RCC 7860 (cell line): ENCODE data around the gene POU6F1.
"Not testable (repeated sequence)": the region's sequence is repeated elsewhere in the genome, so short reads cannot be mapped to it uniquely, and the experiment has no call there.

Experiments used
- DNase-seq: peaks from one replicate; pipeline ENCODE4 v3.0.0-alpha.2; 2015; ENCODE audit warnings: low spot score
- FAIRE-seq: peaks from 2 replicates; lab custom pipeline; 2012; peaks lifted over from hg19 to GRCh38; lab: Jason Lieb, UNC

POU6F1 gene

GRCh38 chr12:51229116-51229809, 11.4 kb upstream of the POU6F1 start:
- DNase-seq (no peak), FAIRE-seq (no peak)

GRCh38 chr12:51227962-51228361, 10.1 kb upstream of the POU6F1 start:
- FAIRE-seq = no peak
- DNase-seq = no peak

GRCh38 chr12:51227112-51227511, 9.2 kb upstream of the POU6F1 start:
- not testable (repeated sequence) for FAIRE-seq, DNase-seq

- DNase-seq = no peak
- FAIRE-seq = no peak
These were observed 7.9 kb upstream of the POU6F1 start for GRCh38 chr12:51225771-51226170.

- FAIRE-seq (no peak), DNase-seq (no peak)
These were observed 7.4 kb upstream of the POU6F1 start for GRCh38 chr12:51225234-51225633.

- DNase-seq (no peak), FAIRE-seq (no peak)
These were observed 6.8 kb upstream of the POU6F1 start for GRCh38 chr12:51224625-51225024.

GRCh38 chr12:51222461-51222860, 4.6 kb upstream of the POU6F1 start:
- DNase-seq = no peak
- FAIRE-seq = no peak

GRCh38 chr12:51219857-51220256, 2.0 kb upstream of the POU6F1 start:
- not testable (repeated sequence) for FAIRE-seq, DNase-seq

GRCh38 chr12:51219322-51219721, 1.5 kb upstream of the POU6F1 start:
- FAIRE-seq = no peak
- DNase-seq = no peak

- DNase-seq (no peak), FAIRE-seq (no peak)
These were observed 822 bp upstream of the POU6F1 start for GRCh38 chr12:51218607-51219161.

GRCh38 chr12:51217133-51217967, 512 bp downstream of the POU6F1 start:
- FAIRE-seq (no peak), DNase-seq (no peak)

- DNase-seq (no peak), FAIRE-seq (no peak)
These were observed 1.2 kb downstream of the POU6F1 start for GRCh38 chr12:51216642-51217041.

GRCh38 chr12:51214895-51215294, 3.0 kb downstream of the POU6F1 start:
- DNase-seq (no peak), FAIRE-seq (no peak)

GRCh38 chr12:51210690-51211395, 7.0 kb downstream of the POU6F1 start:
- FAIRE-seq (no peak), DNase-seq (no peak)

- DNase-seq = no peak
These were observed 8.6 kb downstream of the POU6F1 start for GRCh38 chr12:51209259-51209658.

GRCh38 chr12:51208016-51208660, 9.7 kb downstream of the POU6F1 start:
- FAIRE-seq = no peak

More at GRCh38 chr12:51209259-51209658, 8.6 kb downstream of the POU6F1 start:
- no peak for FAIRE-seq

GRCh38 chr12:51205350-51205749, 12.5 kb downstream of the POU6F1 start:
- FAIRE-seq = no peak
- no peak for DNase-seq

More at GRCh38 chr12:51208016-51208660, 9.7 kb downstream of the POU6F1 start:
- no peak for DNase-seq

GRCh38 chr12:51202718-51203117, 15.1 kb downstream of the POU6F1 start:
- no peak for FAIRE-seq
- DNase-seq = no peak

GRCh38 chr12:51200806-51201205, 17.1 kb downstream of the POU6F1 start:
- no peak for FAIRE-seq

GRCh38 chr12:51200156-51200555, 17.7 kb downstream of the POU6F1 start:
- FAIRE-seq = no peak
- DNase-seq = no peak

More at GRCh38 chr12:51200806-51201205, 17.1 kb downstream of the POU6F1 start:
- no peak for DNase-seq
